Prostate gland (tissue), 2 donors: ENCODE results near the gene ANKRD30B.

ENCODE experiments used
- POLR2AphosphoS5 ChIP-seq: sonication (generic); formaldehyde crosslinking; IDR thresholded peaks from one replicate; pipeline ENCODE4 v1.6.1; 2017; ENCODE audit warnings: antibody characterized with exemption
- TF ChIP-seq, protein P1 (sequence below), 4 experiments: fragments of 200-600 bp in 2 of 4; fragments of 450-650 bp in 2 of 4; sonication (generic) in 2 of 4; IDR thresholded peaks; 1 replicate in 3 of 4; 2 replicates in 1 of 4; pipeline ENCODE4 v1.5.1; 2016 to 2019; ENCODE audit warnings: antibody characterized with exemption in 4 of 4, mild to moderate bottlenecking in 2 of 4, moderate library complexity in 2 of 4

- TF ChIP-seq, protein P1, sequence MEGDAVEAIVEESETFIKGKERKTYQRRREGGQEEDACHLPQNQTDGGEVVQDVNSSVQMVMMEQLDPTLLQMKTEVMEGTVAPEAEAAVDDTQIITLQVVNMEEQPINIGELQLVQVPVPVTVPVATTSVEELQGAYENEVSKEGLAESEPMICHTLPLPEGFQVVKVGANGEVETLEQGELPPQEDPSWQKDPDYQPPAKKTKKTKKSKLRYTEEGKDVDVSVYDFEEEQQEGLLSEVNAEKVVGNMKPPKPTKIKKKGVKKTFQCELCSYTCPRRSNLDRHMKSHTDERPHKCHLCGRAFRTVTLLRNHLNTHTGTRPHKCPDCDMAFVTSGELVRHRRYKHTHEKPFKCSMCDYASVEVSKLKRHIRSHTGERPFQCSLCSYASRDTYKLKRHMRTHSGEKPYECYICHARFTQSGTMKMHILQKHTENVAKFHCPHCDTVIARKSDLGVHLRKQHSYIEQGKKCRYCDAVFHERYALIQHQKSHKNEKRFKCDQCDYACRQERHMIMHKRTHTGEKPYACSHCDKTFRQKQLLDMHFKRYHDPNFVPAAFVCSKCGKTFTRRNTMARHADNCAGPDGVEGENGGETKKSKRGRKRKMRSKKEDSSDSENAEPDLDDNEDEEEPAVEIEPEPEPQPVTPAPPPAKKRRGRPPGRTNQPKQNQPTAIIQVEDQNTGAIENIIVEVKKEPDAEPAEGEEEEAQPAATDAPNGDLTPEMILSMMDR (IDR thresholded peaks at IDR 0.05), result no peak
- TF ChIP-seq POLR2AphosphoS5, result no peak
These were observed 1.1 kb upstream of the ANKRD30B start for GRCh38 chr18:14746897-14747296.
